Erythroblast (primary cell): Measurements from ENCODE around the gene CAMSAP1.

ENCODE experiments used
- GATA1 ChIP-seq: IDR thresholded peaks from 2 replicates; pipeline ENCODE4 v1.6.1; 2011; ENCODE audit warnings: low read depth, mild to moderate bottlenecking, control low read depth, low read length, moderate library complexity
- POLR2A ChIP-seq: IDR thresholded peaks from 2 replicates; pipeline ENCODE4 v1.6.1; 2011; ENCODE audit warnings: mild to moderate bottlenecking, low read length

DNA sequence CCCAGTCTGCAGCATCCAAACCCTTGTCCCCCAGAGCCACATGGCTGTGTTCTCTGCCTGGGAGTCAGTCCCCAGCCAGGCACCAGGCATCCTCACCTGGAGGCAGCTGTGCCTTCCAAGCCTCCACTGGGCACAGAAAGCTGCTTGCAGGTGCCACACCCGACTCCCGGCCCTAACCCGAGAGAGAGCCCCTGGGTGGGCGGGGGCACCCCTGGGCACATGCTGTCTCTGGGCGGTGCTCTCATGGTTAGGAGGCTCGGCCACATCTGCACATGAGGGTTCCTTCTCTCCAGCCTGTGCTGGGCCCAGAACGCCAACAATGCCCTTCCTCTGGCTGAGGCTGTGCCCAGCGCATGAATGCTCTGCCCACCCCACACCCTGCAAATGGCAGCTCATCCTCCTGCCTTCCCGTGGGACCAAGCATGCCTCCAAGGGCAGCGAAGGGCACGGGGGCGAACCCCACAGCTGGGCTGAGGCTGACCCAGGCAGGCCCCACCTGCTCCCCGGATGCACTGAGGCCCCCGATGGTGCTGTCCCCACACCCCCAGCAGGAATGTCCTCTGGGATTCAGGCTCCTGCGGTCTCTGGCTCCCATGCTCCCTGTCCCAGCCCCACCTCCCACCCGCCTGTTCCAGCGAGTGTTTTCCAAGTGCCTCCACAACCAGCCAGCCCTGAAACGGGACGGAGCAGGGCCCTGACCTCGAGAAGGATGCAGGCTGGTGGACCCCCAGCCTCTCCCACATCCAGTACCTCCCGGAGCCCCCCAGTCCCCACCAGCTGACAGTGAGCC, 22.5 kb upstream of the CAMSAP1 start:
- TF ChIP-seq POLR2A (no peak), GATA1 (no peak)
